Activated CD4-positive, alpha-beta T cell treated with anti-CD3 and anti-CD28 coated beads, Interleukin-2, amount 50 U/mL, for 48 hours (primary cell): ENCODE measurements around the gene SVOP.

Experiments
- DNase-seq, 2 experiments: peaks; one replicate each; pipeline ENCODE4 v3.0.0-alpha.2; 2020

Gene SVOP

DNA sequence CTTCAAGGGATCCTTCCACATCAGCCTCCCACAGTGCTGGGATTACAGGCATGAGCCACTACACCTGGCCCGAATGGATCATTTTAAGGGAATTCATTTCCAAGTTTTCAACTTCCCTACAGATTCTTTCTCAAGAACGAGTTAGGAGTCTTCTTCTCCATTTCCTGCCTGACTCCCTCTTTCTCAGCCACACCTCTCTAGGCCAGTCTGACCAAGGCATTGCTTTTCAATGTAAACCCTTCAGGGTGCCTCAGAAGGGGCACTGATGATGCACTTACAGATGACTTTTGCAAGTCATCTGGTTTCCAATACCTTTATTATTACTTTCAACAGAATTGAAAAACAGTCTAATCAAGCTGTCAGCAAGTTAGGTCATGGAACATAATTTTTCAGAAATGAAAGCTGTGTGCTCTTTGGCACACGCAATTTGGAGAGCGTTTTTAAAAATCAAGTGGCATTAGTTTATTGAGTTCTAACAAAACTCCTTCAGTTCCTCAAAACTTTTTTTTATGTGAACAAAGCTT, 47.2 kb downstream of the SVOP start:
- DNase-seq: no peak

GRCh38 chr12:108972358-108972757, 48.5 kb downstream of the SVOP start:
- no peak for DNase-seq

GRCh38 chr12:108969622-108970021, 51.2 kb downstream of the SVOP start:
- DNase-seq: no peak

DNA sequence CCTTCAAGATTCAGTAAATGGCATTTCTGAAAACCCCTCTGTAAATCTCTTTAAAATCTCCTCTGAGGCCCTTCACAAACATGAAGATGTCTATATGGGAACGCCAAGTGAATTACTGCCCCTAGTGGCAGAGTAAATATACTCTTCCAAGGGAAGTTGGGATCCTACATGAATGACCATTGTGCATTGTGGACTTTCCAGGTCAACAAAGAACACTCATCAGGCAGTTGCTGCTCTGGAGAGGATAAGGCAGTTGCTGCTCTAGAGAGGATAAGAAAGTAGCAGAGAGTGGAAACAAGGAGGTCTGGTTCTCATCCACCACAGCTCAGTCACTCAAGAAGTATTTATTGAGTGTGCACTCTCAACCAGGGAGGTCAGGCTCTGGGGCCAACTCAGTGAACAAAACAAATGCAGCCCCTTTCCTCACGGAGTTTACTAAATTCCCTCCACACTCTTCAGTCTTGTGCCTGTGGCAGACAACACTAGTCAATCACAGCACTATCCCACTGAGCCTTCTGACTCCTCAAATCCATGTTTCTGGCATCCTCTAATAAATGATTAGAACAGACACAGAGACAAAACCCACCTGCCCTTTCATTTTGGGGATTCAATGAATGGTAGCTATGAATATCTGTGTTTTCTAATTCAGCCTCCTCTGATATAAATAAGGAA, 52.9 kb downstream of the SVOP start:
- DNase-seq: no peak

DNA sequence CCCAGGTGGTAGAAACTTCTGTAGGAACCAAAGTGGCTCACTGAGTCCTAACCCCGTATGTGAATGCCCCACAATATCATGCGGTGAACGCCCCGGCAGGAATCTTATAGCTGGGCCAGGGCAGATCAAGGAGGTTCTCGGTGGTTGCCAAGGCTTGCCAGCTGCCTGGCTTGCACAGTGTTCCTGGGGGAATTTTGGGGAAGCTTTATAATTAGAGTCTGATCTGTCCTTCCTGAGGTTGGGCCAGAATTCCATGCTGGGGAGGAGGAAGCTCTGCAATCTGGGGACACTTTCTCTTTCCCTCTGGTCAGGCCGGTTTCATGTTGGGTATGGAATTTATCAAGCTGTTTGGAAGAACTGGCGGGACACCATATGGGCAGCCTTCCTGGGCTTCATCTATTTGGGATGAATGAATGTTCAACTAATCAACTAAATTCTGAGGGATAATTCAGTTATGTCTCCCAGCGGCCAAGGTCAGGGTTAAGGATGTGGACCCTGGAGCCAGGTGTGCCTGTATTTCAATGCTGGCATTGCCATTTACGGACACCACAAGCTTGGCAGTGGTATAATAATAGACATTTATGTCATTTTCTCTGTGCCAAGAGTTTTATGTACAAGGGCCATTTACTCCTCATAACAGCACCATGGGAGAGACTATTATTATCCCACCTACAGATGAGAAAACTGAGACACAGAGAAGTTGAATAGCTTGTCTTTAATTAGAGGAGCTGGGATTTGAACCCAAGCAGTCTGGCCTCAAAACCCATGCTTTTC, 54.3 kb downstream of the SVOP start:
- DNase-seq: no peak

GRCh38 chr12:108965886-108966285, 55.0 kb downstream of the SVOP start:
- no peak for DNase-seq

DNA sequence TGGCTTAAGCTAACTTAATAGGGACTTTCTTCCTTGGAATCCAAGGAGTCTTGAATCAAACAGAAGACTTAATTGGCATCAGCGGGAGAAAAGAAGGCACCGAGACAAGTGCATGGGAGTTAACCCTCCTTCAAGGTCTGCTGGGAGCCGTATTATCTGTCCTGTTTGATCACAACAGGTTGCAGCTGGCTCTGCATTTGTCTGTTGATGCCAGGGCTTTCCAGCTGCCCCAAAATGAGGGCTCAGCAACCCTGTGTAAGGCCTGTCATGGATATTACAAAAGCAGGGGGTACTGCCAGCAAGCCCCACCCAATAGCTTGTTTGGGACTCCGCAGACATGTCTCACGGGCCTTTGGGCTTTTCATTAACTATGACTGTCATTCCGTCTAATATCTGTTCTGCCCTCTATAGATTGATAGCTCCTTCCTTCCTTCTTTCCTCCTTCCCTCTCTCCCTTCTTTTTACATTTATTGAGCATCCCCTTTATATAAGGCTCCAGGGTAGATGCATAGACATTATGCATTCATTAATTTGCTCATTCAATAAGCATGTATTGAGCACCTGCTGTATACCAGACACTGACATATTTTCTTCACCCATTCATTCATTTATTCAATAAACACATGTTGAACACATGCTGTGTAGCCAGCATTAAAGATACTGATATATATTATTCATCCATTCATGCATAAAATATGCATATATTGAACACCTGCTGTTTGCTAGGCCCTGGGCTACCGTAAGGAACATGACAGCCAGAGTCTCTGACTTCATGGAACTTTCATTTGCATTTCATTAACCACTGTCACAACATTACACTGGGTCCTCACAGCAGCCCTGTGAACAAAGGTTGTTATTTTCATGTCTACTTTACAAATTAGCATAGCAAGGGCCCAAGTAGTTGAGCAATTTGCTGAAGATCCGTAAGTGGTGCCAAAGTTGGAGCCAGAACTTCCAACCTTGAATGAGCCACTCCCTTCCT, 56.2 kb downstream of the SVOP start:
- no peak for DNase-seq

GRCh38 chr12:108962256-108962655, 58.6 kb downstream of the SVOP start:
- DNase-seq: no peak

GRCh38 chr12:108959748-108960655, 60.9 kb downstream of the SVOP start:
- no peak for DNase-seq

DNA sequence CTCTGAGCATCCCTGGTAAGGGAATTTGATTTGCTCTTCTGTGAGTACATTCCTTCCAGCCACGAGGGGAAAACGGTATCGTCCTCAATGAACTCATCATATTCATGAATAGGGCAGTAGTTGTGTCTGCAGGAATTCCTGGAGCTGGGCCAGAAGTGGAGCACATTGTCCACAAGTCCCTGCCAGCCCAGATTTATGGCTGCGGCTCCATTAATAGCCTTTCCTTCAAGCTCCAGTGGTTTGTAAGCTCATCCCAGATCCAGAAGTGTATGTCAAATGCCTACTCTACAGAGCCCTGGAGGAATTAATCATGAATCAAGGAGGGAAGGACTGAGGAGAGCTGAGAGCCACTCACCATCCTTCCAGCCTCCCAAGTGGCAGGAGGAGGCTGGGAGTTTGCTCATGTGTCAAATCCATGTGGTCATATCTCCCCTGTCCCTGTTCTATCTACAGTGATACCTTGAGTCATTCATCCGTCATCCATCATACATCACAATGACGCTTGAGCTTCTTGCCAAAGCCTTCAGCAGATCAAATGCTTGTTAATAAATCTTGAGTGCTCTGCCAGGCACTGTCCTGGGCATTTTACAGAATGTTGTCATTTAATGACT, 65.5 kb downstream of the SVOP start:
- DNase-seq: no peak

GRCh38 chr12:108950991-108951739, 69.7 kb downstream of the SVOP start:
- DNase-seq: peak; percentile 67 to 75

- DNase-seq: no peak
Observed at GRCh38 chr12:108949976-108950375, 70.9 kb downstream of the SVOP start.

- DNase-seq: no peak
Observed at GRCh38 chr12:108948367-108948766, 72.5 kb downstream of the SVOP start.

DNA sequence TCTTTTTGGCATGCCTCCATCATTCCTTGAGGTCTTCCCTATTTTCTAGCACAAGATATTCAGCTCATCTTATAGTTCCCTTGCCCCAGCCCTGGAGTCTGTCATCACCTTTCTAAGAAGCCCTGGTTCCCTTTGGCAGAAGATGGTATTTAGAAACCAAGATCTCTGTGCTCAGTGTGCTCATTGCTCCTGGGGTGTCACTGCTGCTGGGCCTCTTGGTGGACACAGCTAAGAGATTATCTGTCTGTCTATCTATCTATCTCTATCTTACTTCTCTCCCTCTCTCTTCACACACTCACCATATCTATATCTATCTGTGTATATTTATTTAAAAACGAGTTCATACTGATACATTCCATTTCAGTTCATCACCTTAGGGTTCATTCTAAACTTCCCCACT, 73.8 kb downstream of the SVOP start:
- no peak for DNase-seq

DNA sequence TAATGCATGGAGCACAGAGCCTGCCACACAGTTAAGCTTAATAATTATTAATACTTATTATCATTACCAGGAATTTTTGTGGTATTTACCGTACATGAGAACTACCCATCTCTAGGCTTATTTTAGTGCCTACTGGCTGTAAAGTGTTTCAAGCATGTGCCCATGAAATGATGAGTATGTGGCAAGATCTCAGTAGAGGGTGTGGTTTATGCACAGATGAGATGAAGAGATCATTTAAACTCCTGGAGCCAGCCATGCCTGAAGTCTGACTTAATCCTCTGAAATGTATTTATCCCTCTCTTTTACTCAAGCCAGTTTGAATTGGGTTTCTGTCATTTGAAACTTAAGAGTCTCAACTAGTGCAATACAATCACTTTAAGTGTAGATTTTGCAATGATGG, 80.7 kb downstream of the SVOP start:
- DNase-seq: no peak

GRCh38 chr12:108939594-108939993, 81.3 kb downstream of the SVOP start:
- peak in 1 of 2 experiments; percentile 4 for DNase-seq

GRCh38 chr12:108938247-108938924, 82.5 kb downstream of the SVOP start:
- DNase-seq: no peak

- no peak for DNase-seq
Observed at GRCh38 chr12:108935159-108935763, 85.6 kb downstream of the SVOP start.

- DNase-seq: no peak
Observed at GRCh38 chr12:108933949-108934348, 86.9 kb downstream of the SVOP start.

DNA sequence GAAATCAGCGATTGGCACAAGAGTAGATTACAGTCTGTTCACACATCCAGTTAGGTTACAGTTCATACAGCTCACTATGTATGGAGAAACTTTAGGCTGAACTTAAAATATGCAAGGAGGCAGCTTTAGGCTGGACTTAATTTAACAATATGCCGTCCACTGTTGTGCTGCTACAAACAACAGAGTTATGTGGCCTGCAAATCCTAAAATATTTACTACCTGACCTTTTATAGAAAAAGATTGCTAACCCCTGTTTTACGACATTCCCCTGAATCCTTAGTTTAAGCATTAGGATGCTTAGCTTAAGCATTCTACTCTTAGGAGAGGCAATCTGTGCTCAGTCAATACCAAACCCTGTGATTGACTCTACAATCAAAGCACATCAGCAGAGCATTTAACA, 90.1 kb downstream of the SVOP start:
- DNase-seq: no peak
